Neuronal stem cell (in vitro differentiated cells): ENCODE measurements around the gene PDE1A.

Source experiments
- DNase-seq: peaks from one replicate; pipeline ENCODE4 v3.0.0-alpha.2; 2013; ENCODE audit warnings: low spot score
- H2AFZ ChIP-seq: one replicate; pipeline ENCODE4 v1.6.1; 2013; ENCODE audit warnings: mild to moderate bottlenecking, low read length, inconsistent platforms
- H2AK5ac ChIP-seq: 2 replicates; pipeline ENCODE4 v1.6.1; 2013; ENCODE audit warnings: low read depth, mild to moderate bottlenecking, inconsistent platforms, low read length, moderate library complexity, mixed read lengths
- H2BK120ac ChIP-seq: 2 replicates; pipeline ENCODE4 v1.6.1; 2013; ENCODE audit warnings: low read depth, mild to moderate bottlenecking, inconsistent platforms, low read length, moderate library complexity, mixed read lengths
- H2BK12ac ChIP-seq: one replicate; pipeline ENCODE4 v1.6.1; 2013; ENCODE audit warnings: low read length, inconsistent platforms
- H2BK15ac ChIP-seq: 2 replicates; pipeline ENCODE4 v1.6.1; 2013; ENCODE audit warnings: mild to moderate bottlenecking, low read length, inconsistent platforms, mixed read lengths
- H2BK5ac ChIP-seq: one replicate; pipeline ENCODE4 v1.6.1; 2013; ENCODE audit warnings: inconsistent platforms, mild to moderate bottlenecking, low read length, moderate library complexity
- H3K14ac ChIP-seq: one replicate; pipeline ENCODE4 v1.6.1; 2013; ENCODE audit warnings: low read length, inconsistent platforms
- H3K18ac ChIP-seq: 2 replicates; pipeline ENCODE4 v1.6.1; 2013; ENCODE audit warnings: low read length, inconsistent platforms
- H3K23ac ChIP-seq: 2 replicates; pipeline ENCODE4 v1.6.1; 2013; ENCODE audit warnings: low read depth, mild to moderate bottlenecking, mixed read lengths, low read length, inconsistent platforms; ENCODE audit not compliant: poor library complexity
- H3K27ac ChIP-seq: replicated peaks from 3 replicates; pipeline ENCODE4 v1.5.1; 2013; ENCODE audit warnings: low read length, inconsistent platforms
- H3K27me3 ChIP-seq, 3 experiments: 2 replicates each; pipeline ENCODE4 v1.6.1; 2013; ENCODE audit warnings: low read length in 3 of 3, mild to moderate bottlenecking in 2 of 3, inconsistent platforms in 1 of 3, low read depth in 1 of 3, mixed read lengths in 1 of 3, moderate library complexity in 1 of 3; ENCODE audit not compliant: control insufficient read depth in 3 of 3, insufficient read depth in 3 of 3
- H3K36me3 ChIP-seq, 2 donors: replicated peaks in 1 of 2; 2 replicates each; pipeline ENCODE4 v1.6.1; 2013; ENCODE audit warnings: low read length in 2 of 2; ENCODE audit not compliant: control insufficient read depth in 2 of 2, insufficient read depth in 2 of 2
- H3K4ac ChIP-seq: 2 replicates; pipeline ENCODE4 v1.6.1; 2013; ENCODE audit warnings: inconsistent platforms, mild to moderate bottlenecking, low read length, moderate library complexity
- H3K4me1 ChIP-seq, 2 donors: 1 replicate in 1 of 2; 2 replicates in 1 of 2; pipeline ENCODE4 v1.6.1; 2013; ENCODE audit warnings: low read length in 2 of 2, low read depth in 1 of 2; ENCODE audit not compliant: control insufficient read depth in 2 of 2, insufficient read depth in 1 of 2
- H3K4me2 ChIP-seq: one replicate; pipeline ENCODE4 v1.6.1; 2013; ENCODE audit warnings: mild to moderate bottlenecking, low read length, inconsistent platforms; ENCODE audit not compliant: insufficient read depth, poor library complexity, severe bottlenecking
- H3K4me3 ChIP-seq, 2 donors: 2 replicates each; pipeline ENCODE4 v1.5.1; 2013; ENCODE audit warnings: low read length in 2 of 2, mild to moderate bottlenecking in 2 of 2, inconsistent platforms in 1 of 2, moderate library complexity in 1 of 2
- H3K79me1 ChIP-seq: one replicate; pipeline ENCODE4 v1.6.1; 2013; ENCODE audit warnings: low read depth, mild to moderate bottlenecking, inconsistent platforms, low read length, moderate library complexity
- H3K9ac ChIP-seq: one replicate; pipeline ENCODE4 v1.6.1; 2013; ENCODE audit warnings: mild to moderate bottlenecking, low read depth, low read length, inconsistent platforms; ENCODE audit not compliant: poor library complexity
- H3K9me3 ChIP-seq, 2 donors: replicated peaks in 1 of 2; 2 replicates each; pipeline versions ENCODE3 to v1.6.1; 2013; ENCODE audit warnings: low read length in 2 of 2, mild to moderate bottlenecking in 2 of 2, inconsistent platforms in 1 of 2, low read depth in 1 of 2, mixed read lengths in 1 of 2, moderate library complexity in 1 of 2; ENCODE audit not compliant: control insufficient read depth in 2 of 2, insufficient read depth in 1 of 2
- H4K8ac ChIP-seq: one replicate; pipeline ENCODE4 v1.6.1; 2013; ENCODE audit warnings: low read depth, mild to moderate bottlenecking, inconsistent platforms, low read length, moderate library complexity
- H4K91ac ChIP-seq: one replicate; pipeline ENCODE4 v1.6.1; 2013; ENCODE audit warnings: low read length, low read depth, mild to moderate bottlenecking, inconsistent platforms; ENCODE audit not compliant: poor library complexity
- WGBS, 2 donors: extraction: QIAGEN DNeasy Blood & Tissue Kit; methylation state at CpG; one replicate each; pipeline ENCODE4 v1.1.7; 2013; ENCODE audit warnings: missing lambda C conversion rate in 2 of 2, mixed read lengths in 1 of 2; ENCODE audit not compliant: insufficient read length in 2 of 2, insufficient replicate concordance in 1 of 2; ENCODE audit errors: extremely low coverage in 2 of 2; 5-methylcytosine and 5-hydroxymethylcytosine counted together

The PDE1A gene

DNA sequence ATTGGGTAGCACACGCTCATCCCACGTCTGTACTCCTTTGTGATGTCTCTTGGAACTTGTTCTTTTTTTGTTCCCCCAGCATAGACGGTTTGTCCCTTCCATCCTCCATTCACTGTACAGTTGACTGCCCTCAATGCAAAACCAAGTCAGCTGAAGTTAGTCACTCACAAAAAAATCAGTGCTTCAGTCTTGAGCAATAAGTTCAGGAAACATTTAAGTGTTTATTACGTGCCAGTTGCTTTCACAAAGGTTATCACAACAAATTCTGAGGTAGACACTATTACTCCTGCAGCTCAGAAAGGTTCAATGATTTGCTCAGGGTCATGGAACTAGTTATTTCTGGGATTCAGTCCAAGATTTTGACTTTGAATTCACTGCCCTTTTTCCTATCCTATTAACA is 102.2 kb downstream of the PDE1A start:
- no peak overlapping the region for H4K91ac ChIP-seq
- no peak overlapping the region for H3K9ac ChIP-seq
- no peak overlapping the region for H2AK5ac ChIP-seq
- no peak for DNase-seq
- no peak overlapping the region for H3K18ac ChIP-seq
- no peak overlapping the region for H2BK5ac ChIP-seq
- no peak overlapping the region for H3K14ac ChIP-seq
- H3K23ac ChIP-seq: no peak overlapping the region
- H2AFZ ChIP-seq: no peak overlapping the region
- no peak overlapping the region for H3K4me2 ChIP-seq
- H3K4ac ChIP-seq: no peak overlapping the region
- H2BK120ac ChIP-seq: no peak overlapping the region
- no peak overlapping the region for H3K4me3 ChIP-seq
- no CpG with 5 or more reads among the region's 4 CpGs for WGBS, 2 donors
- no peaks in the 10 kb centered on the region for H3K36me3 ChIP-seq
- no peaks in the 10 kb centered on the region for H3K4me1 ChIP-seq
- no peak overlapping the region for H2BK15ac ChIP-seq
- H3K9me3 ChIP-seq: peaks cover 0 to 9% of the 10 kb centered on the region in 2 donors
- H3K79me1 ChIP-seq: no peaks in the 10 kb centered on the region
- H4K8ac ChIP-seq: no peak overlapping the region
- no peak overlapping the region for H2BK12ac ChIP-seq
- H3K27me3 ChIP-seq: no peaks in the 10 kb centered on the region
- no peak overlapping the region for H3K27ac ChIP-seq

DNA sequence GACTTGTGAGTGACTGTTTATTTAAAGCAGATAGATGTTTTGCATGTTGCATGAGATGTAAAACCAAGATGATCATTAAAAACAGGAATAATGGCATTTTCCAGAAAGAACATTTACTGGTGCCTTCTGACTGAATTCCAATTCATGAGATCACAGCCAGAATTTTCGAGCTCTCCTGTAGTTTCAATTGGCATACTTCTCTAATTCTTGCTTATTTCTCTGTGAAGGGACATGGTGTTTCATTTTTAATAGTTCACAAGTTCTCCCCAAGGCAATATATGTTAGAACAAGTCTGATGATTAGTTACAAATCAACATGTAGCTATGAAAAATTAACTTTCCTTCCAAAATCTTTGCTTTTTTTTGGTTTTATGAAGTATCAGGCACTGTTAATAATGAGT is 105.7 kb downstream of the PDE1A start:
- Histone ChIP-seq H3K79me1 (no peaks in the 10 kb centered on the region), H3K9ac (no peak overlapping the region)
- no CpG with 5 or more reads among the region's 1 CpG for WGBS, 2 donors

DNA sequence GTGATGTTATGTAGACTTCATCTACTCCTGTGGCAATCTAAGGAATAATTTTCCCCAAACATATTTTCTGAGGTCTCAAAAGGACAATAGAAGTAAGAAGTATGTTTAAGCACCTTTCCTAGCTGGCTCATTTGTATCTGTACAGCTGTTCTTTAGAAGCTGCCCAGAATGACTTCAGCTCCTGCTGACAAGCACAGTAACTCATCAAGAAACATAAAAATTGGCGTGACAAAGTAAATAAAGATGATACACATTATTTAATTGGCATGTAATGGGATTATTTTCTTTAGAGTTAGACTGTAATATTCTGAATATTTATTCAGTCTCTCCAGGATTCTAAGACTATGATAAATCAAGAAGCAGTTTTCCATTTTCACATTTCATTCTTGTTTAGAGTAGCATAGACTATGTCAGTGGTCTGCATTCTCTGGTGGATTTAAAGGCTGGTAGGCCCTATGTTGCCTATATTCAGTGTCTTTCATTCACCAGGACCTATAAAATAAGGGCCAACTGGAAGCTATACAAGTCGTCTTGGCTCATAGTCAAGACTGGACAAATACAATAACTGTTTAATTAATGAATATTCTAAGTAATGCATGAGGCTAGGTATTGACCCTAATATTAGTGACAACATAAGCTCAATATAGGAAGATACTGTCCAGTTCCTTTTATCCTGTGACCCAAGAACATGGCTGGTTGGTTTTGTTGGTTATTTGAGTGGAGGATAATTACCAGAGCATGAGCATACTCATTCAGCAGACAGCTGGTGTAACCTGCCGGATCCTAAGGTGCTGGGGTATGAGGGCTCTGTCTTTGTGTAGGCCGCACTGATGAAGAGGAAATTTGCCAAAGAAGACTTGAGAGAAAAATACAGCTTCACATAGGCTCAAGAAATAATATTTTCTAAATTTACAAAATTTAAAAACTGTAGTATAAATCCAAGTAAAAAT is 107.0 kb downstream of the PDE1A start:
- no peak overlapping the region for H2BK120ac ChIP-seq
- H3K9ac ChIP-seq: no peak overlapping the region

More for the DNA sequence above, 105.7 kb downstream of the PDE1A start:
- H3K4ac ChIP-seq: no peak overlapping the region
- H3K23ac ChIP-seq: no peak overlapping the region
- H3K27ac ChIP-seq: no peak overlapping the region
- no peak overlapping the region for H3K4me2 ChIP-seq
- H3K4me1 ChIP-seq: no peaks in the 10 kb centered on the region
- H3K36me3 ChIP-seq: no peaks in the 10 kb centered on the region
- H3K14ac ChIP-seq: no peak overlapping the region
- H4K91ac ChIP-seq: no peak overlapping the region
- H3K18ac ChIP-seq: no peak overlapping the region
- H2BK12ac ChIP-seq: no peak overlapping the region
- H2BK5ac ChIP-seq: no peak overlapping the region
- H2AK5ac ChIP-seq: no peak overlapping the region
- H4K8ac ChIP-seq: no peak overlapping the region
- no peak for DNase-seq
- no peak overlapping the region for H2BK15ac ChIP-seq
- H3K9me3 ChIP-seq: peaks cover 0 to 9% of the 10 kb centered on the region in 2 donors
- no peak overlapping the region for H2BK120ac ChIP-seq
- H2AFZ ChIP-seq: no peak overlapping the region
- no peaks in the 10 kb centered on the region for H3K27me3 ChIP-seq
- no peak overlapping the region for H3K4me3 ChIP-seq

DNA sequence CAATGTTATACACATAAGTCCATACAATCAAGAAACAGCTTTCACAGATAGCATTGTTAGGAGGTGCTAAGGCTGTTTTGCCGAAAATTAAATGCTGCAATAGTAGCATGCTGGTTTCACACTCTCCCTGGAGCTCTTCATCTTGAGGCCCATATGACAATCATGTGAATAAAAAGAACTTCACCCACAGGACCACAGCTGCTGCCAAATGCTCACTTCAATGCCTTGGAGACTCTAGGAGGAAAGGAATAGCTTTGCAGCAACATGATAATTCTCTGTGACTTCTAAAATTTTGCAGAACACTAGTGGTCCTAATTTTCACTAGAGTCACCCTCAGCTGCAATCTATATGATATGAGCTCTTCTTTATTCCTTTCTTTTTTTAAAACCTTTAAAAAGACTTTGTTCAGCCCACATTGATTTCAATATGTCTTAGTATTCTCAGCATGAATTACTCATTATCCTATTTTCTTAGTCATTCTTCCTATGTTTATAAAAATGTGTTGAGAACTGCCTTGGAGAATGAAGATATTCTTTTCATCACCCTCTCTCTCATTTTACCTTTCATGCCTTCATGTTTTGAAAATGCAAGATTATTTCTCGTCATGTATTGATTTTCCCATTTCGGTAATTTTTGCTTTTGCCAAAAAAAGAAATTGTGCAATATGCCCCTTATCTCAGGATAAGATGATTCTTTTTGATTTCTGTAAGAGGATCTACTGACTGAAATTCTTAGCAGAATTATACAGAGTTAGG is 108.2 kb downstream of the PDE1A start:
- Histone ChIP-seq H3K18ac (no peak overlapping the region), H3K4ac (no peak overlapping the region), H3K4me1 (no peaks in the 10 kb centered on the region), H3K27me3 (no peaks in the 10 kb centered on the region), H2BK12ac (no peak overlapping the region), H3K27ac (no peak overlapping the region), H3K14ac (no peak overlapping the region), H3K4me3 (no peak overlapping the region), H3K9ac (no peak overlapping the region), H3K9me3 (peaks cover 0 to 9% of the 10 kb centered on the region in 2 donors), H3K79me1 (no peaks in the 10 kb centered on the region), H2BK5ac (no peak overlapping the region), H4K8ac (no peak overlapping the region), H2AFZ (no peak overlapping the region), H2BK15ac (no peak overlapping the region), H4K91ac (no peak overlapping the region), H3K4me2 (no peak overlapping the region), H3K36me3 (no peaks in the 10 kb centered on the region), H2BK120ac (no peak overlapping the region), H2AK5ac (no peak overlapping the region), H3K23ac (no peak overlapping the region)
- DNase-seq: no peak
- WGBS, 2 donors: no CpG with 5 or more reads among the region's 3 CpGs

More for the DNA sequence above, 107.0 kb downstream of the PDE1A start:
- no peak overlapping the region for H4K91ac ChIP-seq
- H3K4me1 ChIP-seq: no peaks in the 10 kb centered on the region
- H3K4me3 ChIP-seq: no peak overlapping the region
- peaks cover 0 to 9% of the 10 kb centered on the region in 2 donors for H3K9me3 ChIP-seq
- no peak overlapping the region for H3K4ac ChIP-seq
- H3K14ac ChIP-seq: no peak overlapping the region
- H2AFZ ChIP-seq: no peak overlapping the region
- H3K23ac ChIP-seq: no peak overlapping the region
- no CpG with 5 or more reads among the region's 4 CpGs for WGBS, 2 donors
- no peaks in the 10 kb centered on the region for H3K27me3 ChIP-seq
- no peaks in the 10 kb centered on the region for H3K79me1 ChIP-seq
- no peak overlapping the region for H2BK12ac ChIP-seq
- H3K27ac ChIP-seq: no peak overlapping the region
- H2AK5ac ChIP-seq: no peak overlapping the region
- no peaks in the 10 kb centered on the region for H3K36me3 ChIP-seq
- no peak overlapping the region for H3K4me2 ChIP-seq
- DNase-seq: no peak
- H3K18ac ChIP-seq: no peak overlapping the region
- H4K8ac ChIP-seq: no peak overlapping the region
- H2BK5ac ChIP-seq: no peak overlapping the region
- H2BK15ac ChIP-seq: no peak overlapping the region
